Measurements from ENCODE around the gene CHST12.

DNA sequence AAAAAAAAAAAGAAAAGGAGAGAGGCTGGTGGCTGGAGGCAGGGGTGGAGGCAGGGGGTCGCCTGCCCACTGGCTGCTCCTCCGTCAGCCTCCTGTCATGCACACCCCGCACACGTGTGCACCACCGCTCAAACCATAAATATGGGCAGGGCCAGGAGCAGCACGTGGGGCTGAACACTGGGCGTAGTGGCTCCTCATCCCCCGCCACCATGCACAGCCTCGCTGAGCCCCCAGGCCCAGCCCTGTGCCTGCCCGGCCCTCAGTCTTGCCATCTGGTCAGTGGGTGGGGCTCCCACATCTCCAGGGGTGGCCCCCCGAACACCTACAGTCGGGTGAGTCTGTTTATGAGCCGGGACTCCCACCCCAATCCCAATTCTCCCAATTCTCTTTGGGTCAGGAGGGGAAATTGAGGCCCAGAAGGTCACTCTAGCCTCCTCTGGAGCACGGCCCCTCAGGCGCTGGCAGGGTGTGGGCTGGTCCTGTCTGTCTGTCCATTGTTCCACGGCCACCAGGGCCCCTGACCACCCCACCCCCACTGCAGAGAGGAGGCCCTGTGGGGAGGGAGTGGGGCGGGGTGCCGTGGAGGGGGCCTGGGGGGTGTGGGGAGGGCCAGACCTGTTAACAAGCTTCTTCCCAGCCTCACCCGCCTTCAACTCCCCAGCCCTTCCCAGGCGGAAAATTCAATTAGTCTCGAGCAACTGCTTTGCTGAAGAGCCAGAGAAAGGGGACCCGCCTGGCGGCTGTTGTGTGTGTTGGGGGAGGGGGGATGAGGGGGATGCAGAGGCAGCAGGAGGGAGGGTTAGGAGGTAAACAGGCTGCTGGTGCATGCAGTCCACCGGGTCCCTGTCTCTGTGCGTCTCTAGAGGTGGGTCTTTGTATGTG, 92.2 kb downstream of the CHST12 start:
- TF ChIP-seq POLR2A (IDR thresholded peaks at IDR 0.05; ENCODE audit: low read depth, low read length) (no peak), TAF1 (IDR thresholded peaks at IDR 0.05; ENCODE audit: borderline replicate concordance, low read depth, low read length) (no peak)

Measured in GM12892 (cell line).